Naive thymus-derived CD4-positive, alpha-beta T cell (primary cell): Measurements from ENCODE around the gene PLEKHO2. TPM values are rescaled to one million over a fixed set of nuclear protein-coding genes. Genes with fewer than 3 reads are reported as not detected.

Experiments used
- ATAC-seq: fragments of 150-1000 bp; cut with Tn5 transposase; 2 replicates; pipeline ENCODE4 v1.10.0; 2021; ENCODE audit warnings: mild to moderate bottlenecking, moderate library complexity
- CTCF ChIA-PET: fragments of 350-600 bp; sonication (Branson Sonifier 250); formaldehyde crosslinking; loops from one replicate; lab custom pipeline; 2021; ENCODE audit warnings: antibody characterized with exemption; lab: Charles Lee
- POLR2A ChIA-PET: fragments of 350-600 bp; sonication (Branson Sonifier 250); formaldehyde crosslinking; loops from one replicate; lab custom pipeline; 2021; ENCODE audit warnings: antibody characterized with exemption, inconsistent platforms; lab: Charles Lee
- DNase-seq, 9 donors: peaks; one replicate each; pipeline versions ENCODE4 v3.0.0 to v3.0.0-alpha.2; 2020 to 2022; ENCODE audit warnings: mixed read lengths in 1 of 9
- H3K27ac ChIP-seq: one replicate; pipeline ENCODE4 v1.7.0; 2013; ENCODE audit warnings: mild to moderate bottlenecking, low read depth, low read length, moderate library complexity
- H3K27me3 ChIP-seq, 2 donors: one replicate each; pipeline ENCODE4 v1.7.0; 2013; ENCODE audit warnings: low read length in 2 of 2, mild to moderate bottlenecking in 2 of 2, moderate library complexity in 2 of 2; ENCODE audit not compliant: control insufficient read depth in 2 of 2, insufficient read depth in 2 of 2
- H3K36me3 ChIP-seq, 3 experiments: 1 replicate in 2 of 3; 2 replicates in 1 of 3; pipeline ENCODE4 v1.7.0; 2013; ENCODE audit warnings: low read length in 3 of 3, mild to moderate bottlenecking in 3 of 3, moderate library complexity in 1 of 3; ENCODE audit not compliant: insufficient read depth in 3 of 3, control insufficient read depth in 2 of 3
- H3K4me1 ChIP-seq, 2 donors: one replicate each; pipeline ENCODE4 v1.7.0; 2013; ENCODE audit warnings: low read length in 2 of 2, mild to moderate bottlenecking in 2 of 2, moderate library complexity in 1 of 2; ENCODE audit not compliant: control insufficient read depth in 2 of 2, insufficient read depth in 2 of 2
- H3K4me3 ChIP-seq: 2 replicates; pipeline ENCODE4 v1.7.0; 2013; ENCODE audit warnings: mild to moderate bottlenecking, low read length
- H3K9me3 ChIP-seq, 3 experiments: 1 replicate in 2 of 3; 2 replicates in 1 of 3; pipeline ENCODE4 v1.7.0; 2013; ENCODE audit warnings: low read length in 3 of 3; ENCODE audit not compliant: control insufficient read depth in 2 of 3
- H3K27ac Mint-ChIP-seq, 9 donors: one replicate each; pipeline ENCODE4 v1.8.0; 2020 to 2022; ENCODE audit warnings: mixed read lengths in 9 of 9, mild to moderate bottlenecking in 8 of 9, moderate library complexity in 5 of 9, inconsistent platforms in 2 of 9
- H3K27me3 Mint-ChIP-seq, 5 donors: one replicate each; pipeline ENCODE4 v1.8.0; 2021 to 2022; ENCODE audit warnings: mixed read lengths in 5 of 5, mild to moderate bottlenecking in 1 of 5
- H3K36me3 Mint-ChIP-seq, 5 donors: one replicate each; pipeline ENCODE4 v1.8.0; 2020 to 2022; ENCODE audit warnings: mixed read lengths in 5 of 5, mild to moderate bottlenecking in 3 of 5, inconsistent platforms in 1 of 5
- H3K4me1 Mint-ChIP-seq, 7 donors: one replicate each; pipeline ENCODE4 v1.8.0; 2020 to 2022; ENCODE audit warnings: mixed read lengths in 7 of 7, mild to moderate bottlenecking in 3 of 7, inconsistent platforms in 1 of 7
- H3K4me3 Mint-ChIP-seq, 10 donors: one replicate each; pipeline ENCODE4 v1.8.0; 2020 to 2022; ENCODE audit warnings: mild to moderate bottlenecking in 10 of 10, mixed read lengths in 10 of 10, moderate library complexity in 6 of 10, inconsistent platforms in 2 of 10
- H3K9me3 Mint-ChIP-seq, 11 donors: one replicate each; pipeline ENCODE4 v1.8.0; 2020 to 2022; ENCODE audit warnings: mixed read lengths in 11 of 11, mild to moderate bottlenecking in 4 of 11, inconsistent platforms in 1 of 11, moderate library complexity in 1 of 11
- intact Hi-C, 2 donors: fragments of 100-400 bp; cut with micrococcal nuclease; formaldehyde crosslinking; loops; one replicate each; pipeline ENCODE4 v1.15.1; 2023
- polyA plus RNA-seq, 2 donors: library from polyadenylated mRNA; unstranded; fragments of 300-500 nt; fragmentation: Illumina TruSeq; gene quantifications; one replicate each; pipeline ENCODE4 v1.2.3, GENCODE V29; 2021
- total RNA-seq, 6 experiments: library from RNA in 5 of 6; stranded (reverse) in 5 of 6; gene quantifications; 1 replicate in 5 of 6; 2 replicates in 1 of 6; pipeline ENCODE4 v1.2.3 and lab custom pipeline; 2021 to 2026

Gene PLEKHO2
- total and polyA plus RNA-seq, 7 experiments from 2014 or later: 8.6 to 52.3 (median 14.0) TPM

DNA sequence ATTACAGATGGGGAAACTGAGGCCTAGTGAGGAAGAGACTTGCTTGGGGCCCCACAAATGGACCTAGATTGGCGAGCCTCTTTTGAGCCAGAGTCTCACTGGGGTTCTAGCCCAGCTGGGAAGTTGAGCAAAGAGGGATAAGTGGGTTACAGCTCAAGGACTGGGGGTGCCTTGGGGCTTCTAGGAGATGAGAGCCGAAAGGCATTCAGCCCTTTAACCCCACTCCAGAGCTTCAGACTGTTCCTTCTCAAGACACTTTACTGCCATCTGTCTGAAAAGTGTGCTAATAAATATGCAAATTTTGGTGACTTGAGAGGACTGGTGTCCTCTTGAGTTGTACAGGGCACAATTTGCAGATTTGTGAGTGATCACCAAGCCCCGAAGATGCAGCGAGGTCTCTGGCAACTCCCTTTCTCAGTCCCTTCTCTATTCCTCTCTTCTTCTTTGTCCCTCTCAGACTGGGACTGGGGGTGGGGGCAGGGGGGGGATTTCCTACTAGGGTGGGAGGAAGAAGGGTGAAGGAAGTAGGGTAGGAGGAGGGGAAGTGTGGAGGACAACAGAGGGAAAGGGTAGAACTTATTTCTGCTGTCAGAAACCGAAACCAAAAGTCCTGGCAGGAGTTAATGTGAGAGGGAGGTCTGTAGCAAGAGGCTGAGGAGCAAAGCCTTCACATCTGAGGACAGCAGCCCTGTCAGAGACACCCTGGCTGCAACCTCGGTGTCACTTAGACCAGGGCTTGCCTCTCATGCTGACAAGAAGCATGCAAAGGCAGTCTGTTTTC lies 53.8 kb downstream of the PLEKHO2 start:
- H3K27ac Mint-ChIP-seq: peak overlapping the region; percentile 90 to 100 (median 98)
- no peaks in the 10 kb centered on the region for H3K27me3 Mint-ChIP-seq
- DNase-seq (peak in 7 of 9 donors; percentile 37 to 68 (median 46)), ATAC-seq (peak; percentile 8)
- H3K36me3 ChIP-seq: no peaks in the 10 kb centered on the region
- H3K4me1 Mint-ChIP-seq: peaks cover 41 to 76% (median 63%) of the 10 kb centered on the region in 7 donors
- H3K4me3 Mint-ChIP-seq: peak overlapping the region; percentile 77 to 94 (median 90)
- H3K27me3 ChIP-seq: no peaks in the 10 kb centered on the region
- POLR2A ChIA-PET: interaction anchor here (0.6 to 4.2 kb wide), 14 partner anchors 11 to 1399 kb away, joined by 3 to 115 read pairs (median 8); partner anchors contain the start of genes CIAO2A, PIF1, PLEKHO2 and SPG21
- peak overlapping the region; percentile 84 for H3K27ac ChIP-seq
- H3K36me3 Mint-ChIP-seq: peaks cover 0 to 6% (median 0%) of the 10 kb centered on the region in 5 donors
- intact Hi-C loops: loop anchor here (1.0 to 10.0 kb wide), 6 partner anchors 10 to 899 kb away; partner anchors contain the start of genes CIAO2A (in 2 of the 2), SNX1 (in 2 of the 2) and DENND4A (in 1 of the 2)
- H3K9me3 Mint-ChIP-seq: peaks cover 0 to 2% (median 0%) of the 10 kb centered on the region in 11 donors
- no peaks in the 10 kb centered on the region for H3K9me3 ChIP-seq
- CTCF ChIA-PET: interaction anchor here (0.8 to 3.6 kb wide), 7 partner anchors 11 to 166 kb away, joined by 3 to 23 read pairs (median 3); no protein-coding TSS in a partner anchor
- peaks cover 52 to 53% of the 10 kb centered on the region in 2 donors for H3K4me1 ChIP-seq
- peak overlapping the region; percentile 74 for H3K4me3 ChIP-seq

DNA sequence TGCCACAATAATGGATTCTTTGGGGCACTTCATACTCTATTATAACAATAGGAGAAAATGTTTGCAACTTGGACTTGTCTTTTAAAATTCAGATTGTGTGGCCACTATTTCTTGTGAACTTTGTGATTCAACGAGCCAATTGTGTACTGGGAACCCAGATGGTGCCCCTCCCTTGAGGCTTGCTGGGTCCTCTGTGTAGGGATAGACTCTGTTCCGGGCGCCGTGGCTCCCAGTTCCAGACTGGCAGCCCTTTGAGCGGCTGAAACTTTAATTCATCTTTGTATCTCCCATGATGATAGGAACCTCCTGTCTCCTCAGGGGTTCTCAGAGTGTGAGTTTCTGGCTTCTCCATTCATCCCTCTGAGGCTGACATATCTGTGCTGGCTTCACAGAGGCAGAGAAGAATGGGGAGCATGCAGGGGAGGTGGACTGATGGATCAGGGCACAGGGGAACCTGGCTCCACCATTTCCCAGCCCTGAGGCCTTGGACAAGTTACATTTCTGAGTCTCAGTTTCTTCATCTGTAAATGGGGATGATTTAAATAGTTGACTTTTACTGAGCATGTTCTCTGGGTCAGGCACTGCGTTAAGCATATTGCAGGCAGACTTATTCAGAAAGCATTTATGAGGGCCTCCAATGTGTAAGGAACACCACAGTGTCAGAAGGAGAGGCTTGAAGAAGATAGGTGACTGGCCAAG lies 54.8 kb downstream of the PLEKHO2 start:
- intact Hi-C loops: loop anchor here (10.0 kb wide), 2 partner anchors 802 to 898 kb away; partner anchors contain the start of genes CIAO2A (in 2 of the 2), SNX1 (in 2 of the 2) and DENND4A (in 1 of the 2)
- H3K4me1 Mint-ChIP-seq: peaks cover 37 to 72% (median 64%) of the 10 kb centered on the region in 7 donors

DNA sequence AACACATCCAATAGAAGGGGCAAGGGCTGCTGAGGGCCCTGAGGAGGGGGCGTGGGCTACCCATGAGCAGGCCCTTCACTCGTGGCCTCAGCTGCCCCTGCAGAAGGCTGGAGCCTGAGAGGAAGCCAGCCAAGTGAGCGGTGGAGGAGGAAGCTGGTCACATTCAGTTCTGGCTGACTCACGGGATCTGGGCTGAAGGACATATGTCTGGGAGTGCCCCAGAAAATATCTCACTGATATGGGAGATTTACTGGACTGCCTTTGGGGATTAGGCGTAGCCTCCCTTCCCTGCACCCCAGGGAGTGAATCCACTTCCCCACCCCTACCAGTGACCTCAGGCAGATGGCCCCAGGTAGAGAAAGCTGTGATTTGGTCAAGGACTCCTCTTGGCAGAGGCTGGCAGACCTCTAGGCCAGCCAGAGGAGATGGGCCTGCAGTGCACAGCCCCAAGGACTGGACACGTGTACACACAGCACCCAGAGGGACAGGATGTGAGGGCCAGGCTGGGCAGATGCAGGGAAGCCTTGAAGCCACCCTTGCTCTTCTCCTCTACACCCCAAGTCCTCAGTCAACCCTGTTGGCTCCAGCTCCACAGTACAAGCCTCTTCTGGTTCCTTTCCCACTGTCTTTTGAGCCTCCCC lies 55.8 kb downstream of the PLEKHO2 start:
- H3K9me3 ChIP-seq: peaks cover 0 to 10% (median 3%) of the 10 kb centered on the region in 3 experiments
- peaks cover 0 to 19% (median 6%) of the 10 kb centered on the region in 5 donors for H3K36me3 Mint-ChIP-seq
- H3K9me3 Mint-ChIP-seq: peaks cover 0 to 14% (median 6%) of the 10 kb centered on the region in 11 donors
- H3K27me3 ChIP-seq: no peaks in the 10 kb centered on the region
- peak overlapping the region; percentile 2 to 100 (median 41) for H3K27ac Mint-ChIP-seq
- peak overlapping the region; percentile 84 for H3K27ac ChIP-seq
- no peak overlapping the region for H3K4me3 ChIP-seq
- DNase-seq (no peak), ATAC-seq (no peak)
- CTCF ChIA-PET: interaction anchor here (1.0 kb wide), 2 partner anchors 9 to 169 kb away, joined by 3 read pairs; no protein-coding TSS in a partner anchor
- no peaks in the 10 kb centered on the region for H3K36me3 ChIP-seq
- peaks cover 44 to 46% of the 10 kb centered on the region in 2 donors for H3K4me1 ChIP-seq
- POLR2A ChIA-PET: no interaction called here
- no peaks in the 10 kb centered on the region for H3K27me3 Mint-ChIP-seq
- peak overlapping the region in 1 of 10 donors; percentile 64 for H3K4me3 Mint-ChIP-seq
- peaks cover 32 to 72% (median 63%) of the 10 kb centered on the region in 7 donors for H3K4me1 Mint-ChIP-seq
- intact Hi-C loops: loop anchor here (10.0 kb wide), 2 partner anchors 803 to 897 kb away; partner anchors contain the start of genes CIAO2A (in 2 of the 2), SNX1 (in 2 of the 2) and DENND4A (in 1 of the 2)

More for the DNA sequence above, 54.8 kb downstream of the PLEKHO2 start:
- DNase-seq: no peak
- Mint-ChIP-seq H3K27ac (peak overlapping the region; percentile 90 to 100 (median 98)), H3K36me3 (peaks cover 0 to 12% (median 6%) of the 10 kb centered on the region in 5 donors), H3K9me3 (peaks cover 0 to 9% (median 5%) of the 10 kb centered on the region in 11 donors), H3K4me3 (peak overlapping the region; percentile 29 to 94 (median 90)), H3K27me3 (no peaks in the 10 kb centered on the region)
- Histone ChIP-seq H3K4me3 (peak overlapping the region; percentile 74), H3K4me1 (peaks cover 46 to 48% of the 10 kb centered on the region in 2 donors), H3K27ac (peak overlapping the region; percentile 84), H3K27me3 (no peaks in the 10 kb centered on the region), H3K36me3 (no peaks in the 10 kb centered on the region), H3K9me3 (peaks cover 0 to 9% (median 3%) of the 10 kb centered on the region in 3 experiments)
- POLR2A ChIA-PET: interaction anchor here (0.5 kb wide), 1 partner anchor 526 kb away, joined by 4 read pairs; no protein-coding TSS in a partner anchor
- CTCF ChIA-PET: interaction anchor here (1.0 kb wide), 2 partner anchors 8 to 168 kb away, joined by 3 read pairs; no protein-coding TSS in a partner anchor
- no peak for ATAC-seq

DNA sequence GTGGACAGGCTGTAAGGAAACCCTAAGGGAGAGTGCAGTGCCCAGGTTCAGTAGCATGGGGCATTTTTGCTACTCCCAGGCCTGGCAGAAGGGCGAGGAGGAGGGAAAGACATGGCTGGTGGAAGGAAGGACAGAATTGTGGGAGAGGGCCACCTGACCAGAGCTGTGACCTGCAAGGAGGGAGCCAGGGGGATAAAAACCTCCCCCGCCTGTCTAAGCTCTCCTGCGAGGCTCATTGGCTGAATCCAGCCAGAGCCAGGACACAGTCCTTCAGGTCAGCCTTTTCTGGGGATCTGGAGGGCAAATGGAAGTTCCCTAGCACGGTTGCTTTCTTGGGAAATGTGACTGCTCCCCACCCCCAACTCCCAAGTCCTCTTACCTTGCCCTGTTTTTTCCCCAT lies 56.7 kb downstream of the PLEKHO2 start:
- CTCF ChIA-PET: interaction anchor here (0.7 kb wide), 1 partner anchor 467 kb away, joined by 3 read pairs; no protein-coding TSS in a partner anchor
- intact Hi-C loops: loop anchor here (10.0 kb wide), 2 partner anchors 804 to 896 kb away; partner anchors contain the start of genes CIAO2A (in 2 of the 2), SNX1 (in 2 of the 2) and DENND4A (in 1 of the 2)

DNA sequence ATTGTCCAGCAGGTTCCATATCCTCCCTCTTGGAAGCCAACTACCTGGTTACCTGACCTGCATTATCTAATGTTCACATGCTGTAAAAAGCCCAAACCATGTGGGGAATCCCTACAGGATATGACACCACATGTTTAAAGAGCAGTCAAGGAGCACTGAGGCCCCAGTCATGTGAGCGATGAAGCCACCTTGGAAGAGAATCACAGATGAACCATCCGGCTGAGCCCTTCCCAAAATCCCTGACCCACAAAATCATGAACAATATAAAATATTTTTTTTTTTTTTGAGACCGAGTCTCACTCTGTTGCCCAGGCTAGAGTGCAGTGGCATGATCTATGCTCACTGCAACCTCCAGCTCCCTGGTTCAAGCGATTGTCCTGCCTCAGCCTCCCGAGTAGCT lies 59.4 kb downstream of the PLEKHO2 start:
- Mint-ChIP-seq H3K4me1 (peaks cover 38 to 62% (median 54%) of the 10 kb centered on the region in 7 donors), H3K27ac (peak overlapping the region in 1 of 9 donors; percentile 59), H3K9me3 (peaks cover 0 to 14% (median 6%) of the 10 kb centered on the region in 11 donors), H3K36me3 (peaks cover 0 to 19% (median 6%) of the 10 kb centered on the region in 5 donors), H3K27me3 (no peaks in the 10 kb centered on the region), H3K4me3 (no peak overlapping the region)
- ChIA-PET CTCF (interaction anchor here (10.0 kb wide), 1 partner anchor 171 kb away, joined by 110 read pairs; no protein-coding TSS in a partner anchor), POLR2A (interaction anchor here (0.9 kb wide), 1 partner anchor 10 kb away, joined by 3 read pairs; the partner anchor contains the start of gene ANKDD1A)
- Histone ChIP-seq H3K27ac (no peak overlapping the region), H3K36me3 (no peaks in the 10 kb centered on the region), H3K9me3 (peaks cover 0 to 10% (median 3%) of the 10 kb centered on the region in 3 experiments), H3K27me3 (no peaks in the 10 kb centered on the region), H3K4me3 (no peak overlapping the region), H3K4me1 (peaks cover 23 to 27% of the 10 kb centered on the region in 2 donors)
- intact Hi-C loops: no loop called here
- DNase-seq (no peak), ATAC-seq (no peak)

More for the DNA sequence above, 56.7 kb downstream of the PLEKHO2 start:
- no peak for ATAC-seq
- peak overlapping the region in 1 of 10 donors; percentile 16 for H3K4me3 Mint-ChIP-seq
- H3K4me1 ChIP-seq: peaks cover 39 to 44% of the 10 kb centered on the region in 2 donors
- H3K4me3 ChIP-seq: no peak overlapping the region
- POLR2A ChIA-PET: interaction anchor here (1.3 kb wide), 1 partner anchor 391 kb away, joined by 3 read pairs; no protein-coding TSS in a partner anchor
- peaks cover 0 to 14% (median 6%) of the 10 kb centered on the region in 11 donors for H3K9me3 Mint-ChIP-seq
- H3K36me3 ChIP-seq: no peaks in the 10 kb centered on the region
- H3K27me3 ChIP-seq: no peaks in the 10 kb centered on the region
- H3K27ac Mint-ChIP-seq: peak overlapping the region in 4 of 9 donors; percentile 24 to 99 (median 60)
- no peak overlapping the region for H3K27ac ChIP-seq
- no peak for DNase-seq
- no peaks in the 10 kb centered on the region for H3K27me3 Mint-ChIP-seq
- H3K4me1 Mint-ChIP-seq: peaks cover 36 to 72% (median 63%) of the 10 kb centered on the region in 7 donors
- peaks cover 0 to 19% (median 6%) of the 10 kb centered on the region in 5 donors for H3K36me3 Mint-ChIP-seq
- peaks cover 0 to 10% (median 3%) of the 10 kb centered on the region in 3 experiments for H3K9me3 ChIP-seq
